ENCODE data around the gene ACSL5.

ACSL5 gene

DNA sequence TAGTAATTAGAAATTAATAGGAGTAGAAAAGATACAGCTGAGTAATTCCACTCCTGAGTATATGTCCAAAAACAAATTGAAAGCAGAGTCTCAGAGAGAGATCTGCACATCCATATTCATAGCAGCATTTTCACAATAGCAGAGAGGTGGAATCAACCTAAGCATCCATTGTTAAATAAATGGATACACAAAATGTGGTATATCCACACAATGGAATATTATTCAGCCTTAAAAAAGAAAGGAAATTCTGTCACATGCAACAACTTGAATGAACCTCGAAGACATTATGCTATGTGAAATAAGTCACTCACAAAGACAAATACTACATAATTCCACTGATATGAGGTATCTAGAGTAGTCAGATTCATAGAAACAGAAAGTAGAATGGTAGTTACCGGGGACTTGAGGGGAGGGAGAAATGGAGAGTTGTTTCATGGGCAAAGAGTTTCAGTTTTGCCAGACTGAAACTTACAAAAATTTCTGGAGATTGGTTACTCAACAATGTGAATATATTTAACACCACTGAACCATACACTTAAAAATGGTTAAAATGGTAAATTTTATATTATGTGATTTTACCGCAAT is 91.5 kb downstream of the ACSL5 start:
- DNase-seq (ENCODE audit: low spot score) = no peak

DNA sequence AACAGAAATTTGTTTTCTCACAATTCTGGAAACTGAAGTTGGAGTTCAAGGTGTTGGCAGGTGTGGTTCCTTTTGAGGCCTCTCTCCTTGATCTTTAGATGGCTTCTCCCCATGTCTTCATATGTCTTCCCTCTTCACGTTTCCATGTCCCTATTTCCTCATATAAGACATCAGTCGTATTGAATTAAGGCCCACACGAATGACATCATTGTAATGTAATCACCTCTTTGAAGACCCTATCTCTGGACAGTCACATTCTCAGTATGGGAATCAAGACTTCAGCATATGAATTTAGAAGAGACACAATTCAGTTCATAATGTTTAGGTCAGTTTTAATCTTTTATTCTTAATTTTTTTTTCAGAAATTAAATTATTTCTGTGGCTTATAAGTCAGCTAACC is 92.9 kb downstream of the ACSL5 start:
- DNase-seq (ENCODE audit: low spot score) = no peak

DNA sequence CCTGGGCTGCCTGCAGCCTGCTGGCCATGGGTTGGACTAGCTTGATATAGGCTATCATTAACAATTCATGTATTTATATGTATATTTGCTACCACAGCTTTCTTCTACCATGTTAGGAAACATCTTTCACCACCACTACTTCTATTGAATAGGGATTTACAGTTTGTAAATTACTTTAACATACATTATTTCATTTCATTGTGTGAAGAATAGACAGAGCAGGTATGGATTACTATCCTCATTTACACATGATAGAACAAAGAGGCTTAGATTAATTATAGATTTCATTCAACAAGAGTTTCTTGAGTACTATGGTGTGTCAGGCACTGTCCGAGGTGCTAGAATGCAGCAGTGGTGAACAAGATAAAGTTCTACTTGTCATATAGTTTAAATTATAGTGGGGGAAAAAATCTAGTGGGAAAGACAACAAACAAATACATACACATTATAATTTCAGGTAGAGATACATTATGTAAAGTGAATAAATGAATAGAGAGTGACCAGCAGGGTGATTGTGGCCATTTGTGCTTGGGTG is 93.7 kb downstream of the ACSL5 start:
- no peak for DNase-seq (ENCODE audit: low spot score)

DNA sequence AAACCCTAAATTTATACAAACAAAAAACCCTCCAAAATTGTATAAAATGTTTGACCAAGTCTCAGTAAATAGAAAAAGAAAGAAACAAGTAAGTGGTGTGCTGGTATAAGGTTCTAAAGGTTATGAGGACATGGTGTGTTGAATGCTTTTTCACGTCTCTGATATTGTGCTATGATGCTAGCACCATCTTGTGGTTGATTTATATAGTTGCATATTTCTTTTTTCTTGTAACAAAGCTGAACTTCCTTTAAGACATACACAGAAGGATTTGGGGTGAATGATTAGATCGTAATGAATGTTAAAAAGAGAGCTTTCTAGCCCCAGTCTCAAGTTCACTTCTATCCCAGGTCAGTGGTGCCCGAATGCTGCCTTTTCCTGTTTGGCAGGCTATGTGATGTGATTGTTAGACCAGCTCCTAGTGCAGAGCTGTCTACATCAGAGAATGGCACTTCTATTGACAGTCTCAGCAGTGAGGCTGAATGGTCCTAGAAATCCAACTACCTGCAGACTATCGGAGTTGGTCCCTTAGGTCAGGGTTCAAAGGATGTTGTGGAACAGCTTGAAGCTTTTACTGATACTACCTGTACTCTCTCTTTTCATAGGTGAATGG is 98.1 kb downstream of the ACSL5 start:
- peak; percentile 35 for DNase-seq (ENCODE audit: low spot score)

DNA sequence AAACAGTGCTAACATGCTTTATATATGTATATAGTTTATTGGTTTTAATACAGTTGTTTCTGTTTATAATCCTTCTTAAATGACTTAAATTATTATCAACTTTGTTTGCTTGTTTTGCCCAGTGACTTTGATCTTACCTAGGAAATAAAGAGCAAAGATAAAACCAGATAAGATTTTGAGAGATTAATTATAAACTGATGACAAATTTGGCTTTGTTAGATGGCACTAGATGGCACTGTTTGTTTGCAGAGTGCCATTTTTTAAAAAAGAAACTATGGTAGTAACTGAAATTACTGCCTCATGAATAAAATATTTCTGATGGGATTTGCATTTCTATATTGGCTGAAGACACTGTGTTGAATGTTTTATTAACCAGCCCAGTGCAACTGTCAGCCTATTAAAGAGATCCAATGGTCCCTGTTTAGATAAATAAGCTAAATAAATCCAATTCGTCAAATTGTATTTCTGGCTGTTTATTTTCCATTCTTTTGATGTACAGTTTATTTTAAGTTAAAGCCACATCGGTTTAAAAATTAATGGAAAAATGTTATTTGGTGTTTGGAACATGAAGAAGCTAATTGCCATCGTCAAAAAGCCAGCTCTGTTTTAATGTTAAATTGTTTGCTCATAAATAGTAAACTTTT is 101.8 kb downstream of the ACSL5 start:
- DNase-seq (ENCODE audit: low spot score) = no peak
